Right lobe of liver (tissue), 4 donors: Measurements from ENCODE around the gene SLC17A9.

Source experiments
- POLR2A ChIP-seq: fragments of 450-650 bp; IDR thresholded peaks from one replicate; pipeline ENCODE4 v1.6.1; 2017; ENCODE audit warnings: antibody characterized with exemption, mild to moderate bottlenecking
- TF ChIP-seq, protein P1 (sequence below), 4 donors: fragments of 200-600 bp in 3 of 4; fragments of 450-650 bp in 1 of 4; IDR thresholded peaks; one replicate each; pipeline versions ENCODE4 v1.5.1 to v1.8.0; 2016 to 2022; ENCODE audit warnings: antibody characterized with exemption in 4 of 4, mild to moderate bottlenecking in 2 of 4
- donor health status: DM: no; HTN: no; CAD: no.
- donor health status: DM: no; HTN: no; CAD: no.
- donor health status: DM: no; HTN: yes; CAD: no.

DNA sequence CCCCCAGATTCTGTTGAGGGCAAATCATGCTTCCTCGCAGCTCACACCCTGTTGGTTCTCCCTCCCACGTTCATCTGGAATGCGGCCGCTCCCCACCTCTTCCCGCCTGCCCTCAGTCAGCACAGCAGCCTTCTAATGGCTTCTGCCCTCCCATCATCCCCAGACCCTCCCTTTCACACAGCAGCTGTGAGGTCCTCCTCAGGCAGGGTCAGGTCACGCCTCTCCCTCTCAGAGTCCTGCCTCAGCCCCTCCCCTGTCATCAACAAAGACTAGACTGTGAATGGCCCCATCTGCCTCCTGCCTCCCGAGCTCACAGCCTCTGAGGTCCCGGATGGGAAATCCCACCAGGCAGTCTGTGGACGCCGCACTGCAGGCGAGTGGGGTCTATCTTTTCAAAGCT lies 62.2 kb downstream of the SLC17A9 start:
- TF ChIP-seq, protein P1, sequence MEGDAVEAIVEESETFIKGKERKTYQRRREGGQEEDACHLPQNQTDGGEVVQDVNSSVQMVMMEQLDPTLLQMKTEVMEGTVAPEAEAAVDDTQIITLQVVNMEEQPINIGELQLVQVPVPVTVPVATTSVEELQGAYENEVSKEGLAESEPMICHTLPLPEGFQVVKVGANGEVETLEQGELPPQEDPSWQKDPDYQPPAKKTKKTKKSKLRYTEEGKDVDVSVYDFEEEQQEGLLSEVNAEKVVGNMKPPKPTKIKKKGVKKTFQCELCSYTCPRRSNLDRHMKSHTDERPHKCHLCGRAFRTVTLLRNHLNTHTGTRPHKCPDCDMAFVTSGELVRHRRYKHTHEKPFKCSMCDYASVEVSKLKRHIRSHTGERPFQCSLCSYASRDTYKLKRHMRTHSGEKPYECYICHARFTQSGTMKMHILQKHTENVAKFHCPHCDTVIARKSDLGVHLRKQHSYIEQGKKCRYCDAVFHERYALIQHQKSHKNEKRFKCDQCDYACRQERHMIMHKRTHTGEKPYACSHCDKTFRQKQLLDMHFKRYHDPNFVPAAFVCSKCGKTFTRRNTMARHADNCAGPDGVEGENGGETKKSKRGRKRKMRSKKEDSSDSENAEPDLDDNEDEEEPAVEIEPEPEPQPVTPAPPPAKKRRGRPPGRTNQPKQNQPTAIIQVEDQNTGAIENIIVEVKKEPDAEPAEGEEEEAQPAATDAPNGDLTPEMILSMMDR (IDR thresholded peaks at IDR 0.05) = no peak
- TF ChIP-seq POLR2A = no peak
